Measurements from ENCODE around the gene SEC14L6.
"Not testable (repeated sequence)": the region's sequence is repeated elsewhere in the genome, so short reads cannot be mapped to it uniquely, and the experiment has no call there.

SEC14L6 gene
- 0 reads per million in 2 donors for total RNA-seq

DNA sequence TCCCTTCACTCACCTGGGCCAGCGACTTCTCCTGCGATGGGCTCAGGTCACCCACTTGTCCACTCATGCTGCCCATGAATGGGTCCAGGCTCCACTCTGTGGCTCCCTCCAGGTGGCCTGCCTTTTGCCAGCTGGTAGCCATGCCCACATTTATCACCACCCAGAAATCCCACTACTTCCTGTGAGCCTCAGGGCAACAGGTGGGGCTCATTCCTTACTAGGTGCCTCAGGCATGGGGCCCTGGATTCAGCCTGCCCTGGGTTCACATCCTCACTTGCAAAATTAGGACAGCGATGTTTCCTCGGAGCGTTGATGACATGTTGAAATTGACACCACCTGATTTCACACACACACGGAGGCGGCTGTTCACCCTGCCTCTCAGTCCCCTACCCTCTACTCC, at the start of gene SEC14L6:
TSS of gene SEC14L6 (minus strand) at position 126 of the 400 bp plus-strand sequence. CDS start at position 67, 59 bp downstream.
- no peak for DNase-seq

DNA sequence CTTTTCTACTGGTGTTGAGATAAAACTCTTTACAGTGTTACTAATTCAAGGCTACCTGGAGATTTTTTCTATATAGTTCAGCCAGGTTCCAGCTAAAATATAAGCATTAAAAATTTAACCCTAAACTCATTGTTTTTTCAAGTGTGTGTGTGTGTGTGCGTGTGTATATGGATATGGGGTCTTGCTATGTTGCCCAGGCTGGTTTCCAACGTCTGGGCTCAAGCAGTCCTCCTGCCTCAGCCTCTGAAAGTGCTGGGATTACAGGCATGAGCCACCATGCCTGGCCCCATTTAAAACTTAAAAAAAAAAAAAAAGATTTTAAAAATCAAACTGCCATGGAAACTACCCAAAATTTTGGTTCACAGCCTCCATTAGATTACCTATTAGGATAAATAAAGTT, 49.7 kb upstream of the SEC14L6 start:
- DNase-seq, result no peak

DNA sequence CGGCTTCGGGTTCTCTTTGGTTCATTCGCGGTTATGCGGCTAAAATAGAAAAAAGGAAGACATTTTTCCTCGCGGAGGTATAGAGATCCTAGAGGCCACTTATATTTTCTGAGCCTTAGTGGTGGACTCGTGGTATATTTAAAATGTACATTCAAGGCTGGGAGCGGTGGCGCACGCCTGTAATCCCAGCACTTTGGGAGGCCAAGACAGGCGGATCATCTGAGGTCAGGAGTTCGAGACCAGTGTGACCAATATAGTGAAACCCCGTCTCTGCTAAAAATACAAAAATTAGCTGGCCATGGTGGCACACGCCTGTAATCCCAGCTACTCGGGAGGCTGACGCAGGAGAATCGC, 45.8 kb upstream of the SEC14L6 start:
- not testable (repeated sequence) for DNase-seq

DNA sequence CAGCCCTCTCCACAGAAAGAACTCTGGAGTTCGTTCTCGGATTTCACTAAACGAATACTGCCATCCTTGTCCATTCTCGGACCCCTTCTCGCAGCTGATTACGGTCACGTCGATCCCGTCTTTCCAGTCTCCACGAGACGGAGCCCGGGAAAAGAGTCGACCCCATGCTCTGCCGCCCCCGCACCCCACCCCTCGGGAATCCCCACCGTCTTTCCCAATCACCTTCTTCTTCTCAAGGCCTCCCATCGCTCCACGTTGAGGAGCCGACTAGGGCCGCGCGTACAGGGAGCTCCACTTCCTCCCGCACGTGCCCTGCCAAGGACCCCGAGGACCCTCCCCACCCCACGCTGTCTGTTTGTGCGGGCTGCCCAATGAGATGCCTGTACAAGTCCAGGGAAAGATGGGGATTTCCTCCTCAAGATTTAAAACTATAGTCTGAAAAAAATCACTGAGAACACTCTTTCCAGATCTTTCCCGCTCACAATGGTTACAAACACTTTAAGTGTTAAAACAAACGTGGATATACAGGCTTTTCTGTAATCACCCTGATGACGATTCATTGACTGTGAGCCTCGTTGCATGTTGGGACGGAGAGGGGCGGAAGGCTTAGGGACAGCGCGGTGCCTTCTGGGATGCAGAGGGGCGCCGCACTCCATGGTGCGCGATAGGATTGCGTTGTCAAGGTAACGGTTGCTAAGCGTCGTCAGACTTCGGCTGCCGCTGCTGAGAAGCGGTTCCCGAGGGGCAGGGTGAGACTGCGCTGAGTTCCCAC, 45.2 kb upstream of the SEC14L6 start, which contains the start of gene PES1:
TSS of gene PES1 (minus strand) at position 323 of the 772 bp plus-strand sequence. CDS start at position 246, 77 bp downstream.
- peak; percentile 80 to 99 (median 93) for DNase-seq

DNA sequence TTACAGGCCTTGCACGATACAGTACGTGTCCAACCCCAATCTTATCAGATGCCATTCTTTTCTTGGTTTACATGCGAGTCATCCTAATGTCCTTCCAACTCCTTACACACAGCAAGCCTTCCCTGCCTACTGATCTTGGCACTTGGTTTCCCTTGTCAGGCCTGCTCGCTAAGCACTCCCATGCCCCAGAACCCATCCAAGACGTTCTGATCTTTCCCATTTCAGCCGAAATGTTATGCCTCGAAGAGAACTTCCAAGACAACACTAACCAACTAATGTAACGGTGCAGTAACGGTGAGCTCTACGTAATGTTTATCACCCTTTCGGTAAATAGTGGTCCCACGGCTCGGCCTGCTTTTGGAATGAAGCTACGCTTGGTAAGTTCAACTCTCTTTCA, 44.6 kb upstream of the SEC14L6 start:
- DNase-seq, result no peak

DNA sequence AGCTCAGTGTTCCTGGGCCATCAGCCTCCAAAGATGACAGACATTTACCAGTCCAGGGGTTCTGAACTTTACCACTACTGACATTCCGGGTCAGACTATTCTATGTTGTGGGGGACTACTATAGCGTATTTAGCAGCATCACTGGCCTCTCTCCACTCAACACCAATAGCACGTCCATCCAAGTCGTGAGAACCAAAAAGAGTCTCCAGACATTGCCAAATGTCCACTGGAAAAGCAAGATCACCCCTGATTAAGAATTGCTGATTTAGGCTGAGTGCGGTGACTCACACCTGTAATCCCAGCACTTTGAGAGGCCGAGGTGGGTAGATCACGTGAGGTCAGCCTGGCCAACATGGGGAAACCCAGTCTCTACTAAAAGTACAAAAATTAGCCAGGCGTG, 39.9 kb upstream of the SEC14L6 start:
- DNase-seq, result no peak

DNA sequence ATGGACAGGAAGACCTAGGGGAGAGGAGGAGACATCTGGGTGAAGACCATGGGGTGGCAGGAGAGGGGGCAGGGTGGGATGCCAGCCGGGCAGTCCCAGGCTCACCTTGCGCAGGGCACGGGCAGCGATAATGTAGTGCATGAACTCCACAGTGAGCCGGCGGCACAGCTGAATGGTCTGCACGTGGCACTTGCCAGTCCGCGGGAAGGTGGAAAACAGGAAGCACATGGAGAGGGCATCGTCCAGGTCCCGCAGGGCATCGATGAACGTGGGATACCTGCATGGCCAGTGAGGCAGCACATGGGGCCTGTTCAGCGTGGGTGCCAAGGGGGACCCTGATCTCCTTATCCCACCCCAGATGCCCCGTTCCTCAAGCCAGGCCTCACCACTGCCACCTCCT, 37.9 kb upstream of the SEC14L6 start:
- DNase-seq, result no peak

DNA sequence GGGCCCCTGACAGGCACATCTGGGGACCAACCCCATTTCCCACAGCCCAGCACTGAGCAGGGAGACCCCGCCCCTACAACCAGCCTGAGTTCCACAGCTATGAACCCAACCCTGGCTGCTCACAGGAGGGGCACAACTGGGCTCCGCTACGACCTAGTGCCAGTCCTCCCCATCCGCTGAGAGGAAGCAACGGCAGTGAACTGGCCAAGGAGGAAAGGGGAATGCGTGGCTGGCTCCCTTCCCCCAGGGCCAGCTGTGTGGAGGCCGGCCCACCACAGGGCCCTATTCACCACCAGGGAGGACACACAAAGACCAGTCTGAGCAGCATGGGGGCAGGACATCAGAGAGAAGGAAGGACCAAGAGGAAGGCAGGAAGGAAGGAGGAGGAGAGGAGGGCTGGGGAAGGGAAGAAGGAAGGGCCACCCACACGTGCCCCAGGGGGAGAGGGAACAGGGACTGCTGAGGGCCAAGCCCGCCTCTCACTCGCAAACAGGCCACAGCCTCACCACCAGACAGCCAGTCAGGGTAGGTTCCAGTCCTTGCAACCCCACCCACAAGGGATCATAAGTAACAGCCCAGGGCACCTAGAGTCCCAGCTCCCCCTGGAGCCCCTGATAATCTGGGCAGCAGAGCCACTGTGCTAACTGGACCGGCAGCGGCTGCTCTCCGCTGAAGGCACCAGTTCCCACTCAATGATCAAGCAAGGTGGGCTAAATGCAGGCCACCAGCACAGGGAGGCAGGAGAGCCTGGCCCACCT, 36.4 kb upstream of the SEC14L6 start:
- no peak for DNase-seq

DNA sequence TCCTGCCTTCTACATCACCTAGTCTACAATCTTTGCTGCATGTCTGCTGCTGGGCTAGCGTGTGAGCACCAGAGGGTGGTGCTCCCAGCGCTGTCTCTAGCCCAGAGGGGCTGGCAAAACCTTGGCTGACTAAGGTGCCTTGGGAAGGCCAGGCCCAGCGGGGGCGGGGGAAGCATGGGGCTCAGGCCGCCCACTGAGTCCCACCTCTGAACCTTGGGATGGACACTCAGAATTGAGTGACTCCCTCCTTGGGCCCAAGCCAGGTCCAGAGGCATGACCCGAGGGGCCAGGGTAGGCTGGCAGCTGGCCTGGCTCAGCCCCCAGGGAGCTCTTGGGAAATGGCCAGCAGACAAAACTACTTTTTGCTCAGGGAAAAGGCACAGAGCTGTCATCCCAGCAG, 35.5 kb upstream of the SEC14L6 start:
- no peak for DNase-seq

DNA sequence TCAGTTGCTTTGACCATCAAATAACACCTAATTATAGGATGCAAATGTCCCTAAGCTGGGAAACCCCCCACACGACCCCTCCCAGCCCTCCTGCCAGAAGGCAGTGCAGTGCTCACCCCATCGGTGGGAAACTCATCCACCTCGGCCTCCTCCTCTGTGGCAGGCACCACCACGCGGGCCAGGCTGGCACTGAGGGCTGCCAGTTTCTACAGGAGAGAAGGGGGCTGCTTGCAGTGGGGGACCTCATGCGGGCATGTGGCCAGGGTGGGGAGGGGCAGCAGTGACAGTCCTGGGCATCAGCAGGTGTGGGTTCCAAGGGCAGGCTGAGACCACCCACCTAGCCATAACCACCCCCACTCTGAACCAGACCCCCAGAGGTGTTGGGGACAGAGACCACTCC, 34.4 kb upstream of the SEC14L6 start:
- no peak for DNase-seq

DNA sequence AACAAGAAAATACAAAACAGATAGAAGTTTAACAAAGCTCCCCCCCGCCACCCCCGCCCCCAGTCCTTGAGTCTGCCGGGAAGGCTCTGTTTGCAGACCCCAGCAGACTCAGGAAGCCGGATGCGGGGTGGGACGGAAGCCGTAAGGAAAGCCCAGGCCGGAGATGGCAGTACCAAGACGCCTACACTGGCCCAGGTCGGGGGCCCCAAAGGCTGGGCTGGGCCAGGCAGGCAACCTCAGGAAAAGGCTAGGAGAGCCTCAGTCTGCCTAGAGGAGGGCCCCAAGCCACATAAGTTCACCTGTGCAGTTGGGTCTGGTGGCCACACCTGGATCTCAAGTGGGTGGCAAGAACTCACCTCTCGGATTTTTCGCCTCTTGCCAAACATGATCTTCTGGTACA, 31.9 kb upstream of the SEC14L6 start:
- DNase-seq, result no peak

DNA sequence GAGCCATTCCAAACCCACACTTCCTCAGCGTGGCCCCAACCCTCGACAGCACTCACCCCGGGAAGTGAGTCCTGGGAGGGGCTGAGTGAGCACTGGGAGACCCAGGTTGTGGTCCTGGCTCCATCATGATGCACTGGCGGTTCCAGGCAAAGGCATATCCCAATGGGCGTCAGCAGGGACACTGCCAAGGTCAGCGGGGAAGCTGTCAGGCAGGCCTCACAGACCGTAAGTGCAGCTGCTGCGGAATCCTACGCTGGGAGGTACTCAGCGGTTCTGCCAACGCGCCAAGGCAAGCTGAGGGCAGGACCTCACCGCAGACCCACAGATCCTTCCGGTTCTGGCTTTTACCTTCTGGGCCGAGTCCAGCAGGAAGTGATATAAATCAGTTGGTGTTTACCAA, 29.3 kb upstream of the SEC14L6 start:
- peak in 1 of 5 experiments; percentile 23 for DNase-seq

DNA sequence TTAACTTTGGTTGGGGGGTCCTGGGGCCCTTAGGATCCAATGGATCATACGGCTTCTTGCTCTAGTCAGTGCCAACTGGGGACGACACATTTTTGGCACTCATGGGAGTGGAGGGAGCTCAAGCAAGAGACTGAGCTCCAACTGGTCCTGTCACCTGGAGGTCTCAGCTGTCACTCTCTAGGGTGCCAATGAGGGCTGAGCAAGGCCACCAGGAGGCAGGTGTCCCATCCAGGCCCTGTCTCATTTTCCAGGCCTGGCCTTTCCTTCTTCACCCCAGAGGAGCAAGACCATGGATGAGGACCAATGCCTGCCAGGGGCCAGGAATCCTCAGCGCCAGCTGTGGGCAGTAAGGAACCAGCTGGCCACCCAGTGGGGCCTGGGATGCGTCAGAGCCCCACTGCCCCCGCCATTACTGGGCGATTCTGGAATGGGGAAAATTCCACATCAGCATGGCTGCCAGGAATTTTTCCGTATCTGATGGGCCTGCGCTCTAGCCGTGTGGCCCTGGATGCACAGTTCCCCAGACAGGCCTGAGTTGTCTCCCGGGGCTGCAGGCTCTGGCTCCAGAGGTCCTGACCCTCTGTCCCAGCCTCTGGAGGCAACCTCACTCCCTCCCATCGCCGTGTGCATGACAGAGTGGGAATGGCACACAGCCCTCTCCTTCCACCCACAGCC, 28.6 kb upstream of the SEC14L6 start:
- DNase-seq, result no peak

DNA sequence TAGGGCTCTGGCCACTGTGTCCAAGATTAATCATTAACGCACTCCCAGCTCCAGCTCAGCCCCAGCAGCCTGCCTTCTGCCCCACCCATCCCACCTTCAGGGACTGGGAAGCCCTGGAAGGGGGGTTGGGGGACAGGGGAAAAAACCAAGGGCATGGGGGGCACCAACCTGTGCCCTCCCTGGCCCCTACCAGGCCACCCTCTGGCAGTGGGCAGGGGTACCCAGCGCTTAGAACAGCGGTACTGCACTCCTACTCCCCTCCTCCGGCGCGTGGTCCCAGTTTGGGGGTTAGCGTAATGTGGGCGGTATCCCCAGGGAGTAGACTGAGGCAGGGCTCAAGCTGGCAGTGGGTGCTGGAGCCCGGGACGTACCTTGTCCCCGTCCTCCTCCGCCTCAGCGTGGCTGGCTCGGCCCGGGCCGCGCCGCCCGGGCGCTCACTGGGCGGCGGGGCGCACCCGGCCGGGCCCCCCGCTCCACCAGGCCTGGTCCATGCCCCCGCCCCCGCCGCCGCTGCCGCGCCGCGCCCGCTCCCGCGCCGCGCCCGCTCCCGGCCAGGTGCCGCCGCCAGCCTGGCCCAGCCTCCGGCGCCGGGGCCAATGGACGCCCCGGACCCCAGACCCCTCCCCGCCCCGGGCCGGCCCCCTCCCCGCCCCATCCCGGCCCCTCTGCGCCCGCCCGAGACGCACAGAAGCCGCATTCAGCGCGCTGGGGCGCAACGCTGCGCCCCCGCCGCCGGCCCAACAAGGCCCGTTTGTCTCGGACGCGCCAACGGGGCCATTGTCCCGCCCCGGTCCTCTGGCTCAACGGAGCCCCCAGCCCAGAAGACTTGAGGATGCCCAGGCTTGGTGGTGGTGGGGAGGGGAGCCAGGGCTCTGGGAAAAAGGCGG, 27.8 kb upstream of the SEC14L6 start, which contains the start of gene GAL3ST1:
TSS of gene GAL3ST1 (minus strand) at position 571 of the 887 bp plus-strand sequence. CDS start 17,273 bp downstream, outside the sequence.
- no peak for DNase-seq

DNA sequence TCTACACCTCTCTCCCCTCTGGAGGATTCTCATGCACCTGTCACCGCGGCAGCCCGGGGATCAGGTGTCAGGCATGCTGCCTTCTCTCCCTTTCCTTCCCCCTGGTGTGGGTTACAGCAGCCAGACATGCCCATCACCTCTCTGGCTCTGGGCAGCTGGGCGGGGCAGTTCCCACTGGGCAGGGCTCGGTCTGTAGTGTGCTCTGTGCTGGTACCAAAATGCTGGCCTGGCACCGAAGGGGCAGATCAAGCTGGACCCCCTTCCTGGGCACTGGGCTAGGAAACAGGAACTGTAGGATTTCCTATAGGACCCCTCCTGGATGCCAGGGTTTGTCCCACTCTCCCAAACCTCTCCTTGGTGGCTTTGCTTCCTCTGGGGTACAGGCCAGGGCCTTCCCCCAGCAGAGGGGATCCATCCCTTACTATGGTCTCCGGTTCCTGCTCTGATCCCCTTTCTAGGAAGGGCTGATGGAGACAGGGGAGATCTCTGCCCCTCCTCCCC, 27.1 kb upstream of the SEC14L6 start:
- DNase-seq, result no peak

DNA sequence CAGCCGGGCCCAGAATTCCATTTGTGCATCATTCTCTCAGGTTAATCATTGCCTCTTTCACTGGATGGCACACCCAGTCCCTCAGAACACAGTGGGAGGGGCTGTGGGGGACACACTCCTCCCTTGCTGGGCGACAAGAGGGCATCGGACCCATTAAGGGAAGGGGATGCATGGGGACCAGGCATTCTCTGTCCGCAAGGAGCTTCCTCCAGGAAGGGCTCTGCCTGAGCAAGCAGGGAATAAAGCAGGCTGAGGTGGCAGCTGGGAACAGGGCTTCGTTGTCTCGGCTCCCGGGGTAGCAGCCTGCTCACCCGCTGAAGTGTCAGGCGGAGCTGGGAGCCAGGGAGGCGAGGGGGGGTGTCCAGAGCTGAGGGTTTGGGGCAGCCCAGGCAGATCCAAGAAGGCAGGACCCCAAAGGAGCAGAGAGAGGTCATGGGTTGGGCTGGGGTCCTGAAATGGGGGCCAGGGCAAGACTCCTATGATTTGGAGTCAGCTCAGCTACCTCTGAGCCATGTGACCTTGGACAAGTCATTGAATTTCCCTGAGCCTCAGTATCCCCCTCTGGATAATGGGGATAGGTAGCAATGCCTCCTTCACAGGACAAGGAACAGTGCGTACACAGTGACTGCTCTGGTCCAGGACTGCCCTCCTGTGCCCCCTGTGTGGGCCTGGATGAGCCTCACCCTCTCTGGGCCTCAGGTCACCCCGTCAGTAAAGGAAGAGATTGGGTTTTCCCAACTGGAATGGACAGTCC, 26.5 kb upstream of the SEC14L6 start:
- no peak for DNase-seq

DNA sequence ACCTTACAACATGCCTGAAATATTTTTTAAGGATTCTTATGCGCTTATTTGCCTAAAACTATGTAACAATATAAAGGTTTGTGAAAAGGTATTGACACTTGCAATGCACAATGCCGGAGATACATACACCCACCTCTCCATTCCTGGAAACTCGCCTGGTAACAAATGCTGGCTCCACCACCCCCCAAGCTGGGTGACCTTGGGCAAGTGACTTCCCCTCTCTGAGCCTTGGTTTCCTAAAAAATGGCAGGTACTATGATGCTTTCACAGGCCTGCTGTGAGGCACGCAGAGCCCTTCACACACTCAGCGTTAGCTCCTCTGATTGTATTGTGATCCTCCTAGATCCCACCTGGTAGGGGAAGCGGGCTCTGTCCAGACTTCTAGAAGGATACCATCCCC, 25.7 kb upstream of the SEC14L6 start:
- no peak for DNase-seq

DNA sequence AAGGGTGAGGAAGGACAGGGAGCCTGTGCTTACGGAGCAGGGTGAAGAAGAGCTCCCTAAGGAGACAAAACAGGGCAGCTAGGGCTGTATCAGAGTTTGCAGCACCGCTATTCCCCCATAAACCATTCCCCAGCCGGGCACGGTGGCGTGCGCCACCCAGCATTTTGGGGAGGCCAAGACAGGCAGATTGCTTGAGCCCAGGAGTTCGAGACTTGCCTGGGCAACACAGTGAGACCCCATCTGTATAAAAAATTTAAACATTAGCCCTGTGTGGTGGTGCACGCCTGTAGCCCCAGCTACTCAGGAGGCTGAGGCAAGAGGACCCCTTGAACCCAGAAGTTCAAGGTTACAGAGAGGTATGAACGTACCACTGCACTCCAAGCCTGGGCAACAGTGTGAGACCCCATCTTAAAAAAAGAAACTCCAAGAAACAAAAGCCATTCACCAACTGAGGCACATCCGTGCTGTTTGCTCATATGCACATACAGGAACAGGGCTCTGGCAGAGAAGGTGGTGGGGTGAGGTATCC, 23.2 kb upstream of the SEC14L6 start:
- no peak for DNase-seq

DNA sequence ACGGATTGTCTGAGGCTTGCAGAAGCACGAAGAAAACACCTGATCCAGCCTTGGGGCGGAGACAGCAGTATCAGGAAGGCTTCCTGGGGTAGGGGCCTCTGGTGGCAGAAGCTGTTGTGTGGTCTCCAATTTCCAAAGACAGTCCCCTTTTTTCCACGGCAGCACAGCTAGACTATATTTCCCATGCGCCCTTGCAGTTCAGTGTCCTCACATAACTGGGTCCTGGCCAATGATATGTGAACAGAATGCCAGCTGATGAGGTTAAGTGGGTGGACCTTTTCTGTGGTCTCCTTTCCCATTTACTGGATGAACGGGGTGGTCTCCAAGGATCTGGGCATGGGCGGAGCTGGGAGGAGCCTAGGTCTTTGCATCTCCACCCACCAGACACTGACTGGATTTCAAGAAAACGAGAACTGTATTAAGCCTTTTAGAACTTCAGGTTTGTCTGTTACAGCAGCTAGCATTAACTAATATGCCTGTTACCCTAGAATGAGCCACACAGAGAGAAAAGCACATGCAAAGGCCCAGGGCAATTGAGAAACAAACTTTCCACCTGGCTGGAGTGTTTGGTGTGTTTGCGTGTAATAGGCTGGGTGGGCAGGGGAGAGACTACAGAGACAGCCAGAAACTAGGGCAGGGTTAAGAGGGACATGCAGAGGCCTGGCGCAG, 21.7 kb upstream of the SEC14L6 start:
- no peak for DNase-seq

DNA sequence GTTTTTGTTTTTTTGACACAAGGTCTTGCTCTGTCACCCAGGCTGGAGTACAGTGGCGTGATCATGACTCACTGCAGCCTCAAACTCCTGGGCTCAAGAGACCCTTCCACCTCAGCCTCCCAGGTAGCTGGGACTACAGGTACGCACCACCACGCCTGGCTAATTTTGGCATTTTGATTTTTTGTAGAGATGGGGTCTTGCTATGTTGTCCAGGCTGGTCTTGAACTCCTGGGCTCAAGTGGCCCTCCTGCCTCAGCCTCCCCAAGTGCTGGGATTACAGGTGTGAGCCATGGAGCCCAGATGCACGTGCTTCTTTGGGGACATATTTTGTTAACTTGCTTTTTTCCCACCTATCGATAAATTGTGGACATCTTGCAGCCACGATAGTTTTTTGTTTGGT, 20.7 kb upstream of the SEC14L6 start:
- DNase-seq, result not testable (repeated sequence)
